Gastroesophageal sphincter (tissue), 2 donors: ENCODE data around the gene TPM1.

Experiments
- EP300 ChIP-seq: sonication (generic); formaldehyde crosslinking; IDR thresholded peaks from one replicate; pipeline ENCODE4 v1.6.1; 2017; ENCODE audit warnings: antibody characterized with exemption, mild to moderate bottlenecking
- POLR2A ChIP-seq, 2 donors: fragments of 450-650 bp; IDR thresholded peaks; one replicate each; pipeline ENCODE4 v1.6.1; 2017; ENCODE audit warnings: antibody characterized with exemption in 2 of 2, mild to moderate bottlenecking in 2 of 2, moderate library complexity in 1 of 2
- POLR2AphosphoS5 ChIP-seq: sonication (generic); formaldehyde crosslinking; IDR thresholded peaks from one replicate; pipeline ENCODE4 v1.6.1; 2017; ENCODE audit warnings: antibody characterized with exemption

- TF ChIP-seq EP300 (no peak), POLR2AphosphoS5 (no peak), POLR2A (IDR thresholded peaks at IDR 0.05) (no peak)
These were observed 16.5 kb downstream of the TPM1 start for GRCh38 chr15:63059075-63059474.
